Neutrophil (primary cell): ENCODE data around the gene UACA.

ENCODE experiments used
- H3K27ac ChIP-seq: fragments of 200-600 bp; sonication (generic); 2 replicates; pipeline ENCODE4 v1.5.1; 2016; ENCODE audit warnings: mild to moderate bottlenecking, moderate library complexity
- H3K27me3 ChIP-seq: fragments of 200-600 bp; sonication (generic); 2 replicates; pipeline ENCODE4 v1.6.0; 2016; ENCODE audit warnings: mild to moderate bottlenecking
- H3K36me3 ChIP-seq: fragments of 200-600 bp; sonication (generic); 2 replicates; pipeline ENCODE4 v1.5.1; 2017
- H3K4me1 ChIP-seq, 2 experiments: fragments of 200-600 bp in 1 of 2; sonication (generic) in 1 of 2; 1 replicate in 1 of 2; 2 replicates in 1 of 2; pipeline versions ENCODE4 v1.5.1 to v1.6.1; 2013 to 2016; ENCODE audit warnings: low read depth in 1 of 2, low read length in 1 of 2, mild to moderate bottlenecking in 1 of 2, moderate library complexity in 1 of 2; ENCODE audit not compliant: control insufficient read depth in 1 of 2, insufficient read depth in 1 of 2
- H3K4me3 ChIP-seq, 2 experiments: fragments of 200-600 bp in 1 of 2; sonication (generic) in 1 of 2; 1 replicate in 1 of 2; 2 replicates in 1 of 2; pipeline ENCODE4 v1.5.1; 2013 to 2016; ENCODE audit warnings: low read depth in 1 of 2, low read length in 1 of 2, mild to moderate bottlenecking in 1 of 2, moderate library complexity in 1 of 2
- H3K9me3 ChIP-seq: fragments of 200-600 bp; sonication (generic); 2 replicates; pipeline ENCODE4 v1.5.1; 2016
- CTCF ChIP-seq: fragments of 200-600 bp; sonication (generic); IDR thresholded peaks from 2 replicates; pipeline ENCODE4 v1.5.1; 2016; ENCODE audit warnings: antibody characterized with exemption

Gene UACA

GRCh38 chr15:70687482-70687881 lies 75.9 kb downstream of the UACA start:
- TF ChIP-seq CTCF, result no peak
- no peaks in the 10 kb centered on the region for H3K4me1 ChIP-seq
- no peaks in the 10 kb centered on the region for H3K27me3 ChIP-seq
- H3K4me3 ChIP-seq, result no peak overlapping the region
- H3K36me3 ChIP-seq, result no peaks in the 10 kb centered on the region
- H3K27ac ChIP-seq, result no peak overlapping the region
- no peaks in the 10 kb centered on the region for H3K9me3 ChIP-seq

GRCh38 chr15:70680817-70681216 lies 82.5 kb downstream of the UACA start:
- Histone ChIP-seq H3K27ac (no peak overlapping the region), H3K4me1 (peaks cover 0 to 3% of the 10 kb centered on the region in 2 experiments), H3K27me3 (no peaks in the 10 kb centered on the region), H3K9me3 (no peaks in the 10 kb centered on the region), H3K36me3 (no peaks in the 10 kb centered on the region), H3K4me3 (no peak overlapping the region)
- no peak for TF ChIP-seq CTCF

GRCh38 chr15:70679919-70680231 lies 83.5 kb downstream of the UACA start:
- Histone ChIP-seq H3K36me3 (no peaks in the 10 kb centered on the region), H3K27ac (no peak overlapping the region), H3K4me3 (no peak overlapping the region), H3K4me1 (peaks cover 0 to 3% of the 10 kb centered on the region in 2 experiments), H3K9me3 (no peaks in the 10 kb centered on the region), H3K27me3 (no peaks in the 10 kb centered on the region)
- no peak for TF ChIP-seq CTCF

GRCh38 chr15:70672081-70672480 lies 91.3 kb downstream of the UACA start:
- Histone ChIP-seq H3K4me1 (peaks cover 12 to 27% of the 10 kb centered on the region in 2 experiments), H3K36me3 (no peaks in the 10 kb centered on the region), H3K27ac (peak overlapping the region; percentile 61), H3K27me3 (no peaks in the 10 kb centered on the region), H3K4me3 (no peak overlapping the region), H3K9me3 (no peaks in the 10 kb centered on the region)
- no peak for TF ChIP-seq CTCF

- Histone ChIP-seq H3K27ac (no peak overlapping the region), H3K9me3 (no peaks in the 10 kb centered on the region), H3K4me3 (no peak overlapping the region), H3K36me3 (no peaks in the 10 kb centered on the region), H3K27me3 (no peaks in the 10 kb centered on the region), H3K4me1 (peaks cover 17 to 40% of the 10 kb centered on the region in 2 experiments)
- no peak for TF ChIP-seq CTCF
Measured at GRCh38 chr15:70670680-70671079, 92.7 kb downstream of the UACA start.
